ENCODE measurements around the gene DNAJC5G. TPM values are rescaled to one million over a fixed set of nuclear protein-coding genes. Genes with fewer than 3 reads are reported as not detected.
A peak's percentile ranks its signal among the peaks of the same experiment; 100 is the strongest.

The DNAJC5G gene
- total and polyA plus RNA-seq, 4 donors = 0.22 to 1.7 (median 0.49) TPM

DNA sequence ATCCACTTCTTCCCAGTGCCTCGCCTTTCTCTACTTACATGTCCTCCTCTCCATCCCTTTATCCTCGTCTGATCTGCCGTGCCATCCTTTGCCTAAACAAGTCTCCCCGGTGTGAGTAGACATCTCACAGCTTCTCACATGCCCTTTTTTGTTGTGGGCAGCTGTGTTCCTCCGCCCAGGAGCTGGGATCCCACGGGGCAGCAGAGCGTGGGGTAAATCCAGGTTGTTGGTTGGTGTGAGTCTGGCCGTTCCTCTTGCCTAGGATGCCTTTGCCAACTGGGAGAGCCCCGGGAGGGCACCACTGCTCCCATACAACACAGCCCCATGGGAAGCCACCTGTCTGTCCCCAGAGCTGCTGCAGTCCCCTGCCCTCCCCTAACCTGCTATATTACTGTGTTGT is 34.8 kb upstream of the DNAJC5G start:
- Histone ChIP-seq H3K4me3 (ENCODE audit: low read depth, low read length) (no peak overlapping the region), H3K9me3 (ENCODE audit: control insufficient read depth, insufficient read depth, low read length) (no peaks in the 10 kb centered on the region), H3K27ac (ENCODE audit: low read depth, low read length) (no peak overlapping the region), H3K36me3 (ENCODE audit: control insufficient read depth, insufficient read depth, low read length) (peaks cover 86% of the 10 kb centered on the region), H3K4me1 (ENCODE audit: control insufficient read depth, insufficient read depth, low read length) (no peaks in the 10 kb centered on the region), H3K27me3 (ENCODE audit: control insufficient read depth, insufficient read depth, low read length) (no peaks in the 10 kb centered on the region)
- DNase-seq (ENCODE audit: low read depth in 4 of 6, low spot score in 6 of 6) = no peak
- WGBS (ENCODE audit: insufficient coverage) = 100% methylated on average over 1 of the region's 9 CpGs

DNA sequence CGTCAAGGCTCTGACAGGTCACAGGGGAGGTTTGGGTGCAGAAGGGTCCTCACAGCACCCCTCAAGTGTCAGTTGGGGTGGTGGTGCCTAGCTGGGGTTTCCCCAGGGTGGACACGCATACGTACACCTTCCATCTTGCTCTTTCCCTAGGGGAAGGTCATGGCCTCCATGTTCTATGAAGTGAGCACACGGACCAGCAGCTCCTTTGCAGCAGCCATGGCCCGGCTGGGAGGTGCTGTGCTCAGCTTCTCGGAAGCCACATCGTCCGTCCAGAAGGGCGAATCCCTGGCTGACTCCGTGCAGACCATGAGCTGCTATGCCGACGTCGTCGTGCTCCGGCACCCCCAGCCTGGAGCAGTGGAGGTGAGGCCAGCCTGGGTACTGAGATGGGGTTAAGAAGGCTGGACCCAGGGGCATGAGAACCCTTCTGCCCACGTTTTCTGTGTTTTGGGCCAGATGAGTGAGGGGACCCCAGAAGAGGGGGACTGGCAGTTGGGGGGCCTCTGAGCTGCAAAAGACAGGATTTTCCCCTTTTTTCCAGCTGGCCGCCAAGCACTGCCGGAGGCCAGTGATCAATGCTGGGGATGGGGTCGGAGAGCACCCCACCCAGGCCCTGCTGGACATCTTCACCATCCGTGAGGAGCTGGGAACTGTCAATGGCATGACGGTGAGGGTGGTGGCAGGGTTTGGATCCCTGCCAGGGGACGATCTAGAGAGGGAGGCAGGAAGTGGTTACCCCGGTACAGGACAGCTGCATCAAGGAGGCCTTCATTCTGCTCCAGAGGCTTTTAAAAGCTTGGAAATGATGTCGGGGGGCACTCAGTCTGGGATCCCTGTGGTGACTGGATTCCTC is 33.2 kb upstream of the DNAJC5G start:
- no peak for DNase-seq (ENCODE audit: low read depth in 4 of 6, low spot score in 6 of 6)
- Histone ChIP-seq H3K4me1 (ENCODE audit: control insufficient read depth, insufficient read depth, low read length) (no peaks in the 10 kb centered on the region), H3K36me3 (ENCODE audit: control insufficient read depth, insufficient read depth, low read length) (peaks cover 70% of the 10 kb centered on the region), H3K27me3 (ENCODE audit: control insufficient read depth, insufficient read depth, low read length) (no peaks in the 10 kb centered on the region), H3K9me3 (ENCODE audit: control insufficient read depth, insufficient read depth, low read length) (no peaks in the 10 kb centered on the region), H3K4me3 (ENCODE audit: low read depth, low read length) (no peak overlapping the region), H3K27ac (ENCODE audit: low read depth, low read length) (no peak overlapping the region)
- 89% methylated on average over 24 of the region's 24 CpGs for WGBS (ENCODE audit: insufficient coverage)

DNA sequence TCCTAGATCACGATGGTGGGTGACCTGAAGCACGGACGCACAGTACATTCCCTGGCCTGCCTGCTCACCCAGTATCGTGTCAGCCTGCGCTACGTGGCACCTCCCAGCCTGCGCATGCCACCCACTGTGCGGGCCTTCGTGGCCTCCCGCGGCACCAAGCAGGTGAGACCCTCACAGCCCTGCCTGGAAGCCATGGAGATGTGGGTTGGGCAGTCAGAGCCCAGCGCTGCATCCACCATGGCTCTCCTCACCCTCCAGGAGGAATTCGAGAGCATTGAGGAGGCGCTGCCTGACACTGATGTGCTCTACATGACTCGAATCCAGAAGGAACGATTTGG is 32.6 kb upstream of the DNAJC5G start:
- H3K36me3 ChIP-seq (ENCODE audit: control insufficient read depth, insufficient read depth, low read length) = peaks cover 64% of the 10 kb centered on the region
- H3K27ac ChIP-seq (ENCODE audit: low read depth, low read length) = no peak overlapping the region
- no peaks in the 10 kb centered on the region for H3K9me3 ChIP-seq (ENCODE audit: control insufficient read depth, insufficient read depth, low read length)
- H3K4me3 ChIP-seq (ENCODE audit: low read depth, low read length) = no peak overlapping the region
- 96% methylated on average over 14 of the region's 16 CpGs for WGBS (ENCODE audit: insufficient coverage)
- H3K4me1 ChIP-seq (ENCODE audit: control insufficient read depth, insufficient read depth, low read length) = no peaks in the 10 kb centered on the region
- H3K27me3 ChIP-seq (ENCODE audit: control insufficient read depth, insufficient read depth, low read length) = no peaks in the 10 kb centered on the region
- no peak for DNase-seq (ENCODE audit: low read depth in 4 of 6, low spot score in 6 of 6)

DNA sequence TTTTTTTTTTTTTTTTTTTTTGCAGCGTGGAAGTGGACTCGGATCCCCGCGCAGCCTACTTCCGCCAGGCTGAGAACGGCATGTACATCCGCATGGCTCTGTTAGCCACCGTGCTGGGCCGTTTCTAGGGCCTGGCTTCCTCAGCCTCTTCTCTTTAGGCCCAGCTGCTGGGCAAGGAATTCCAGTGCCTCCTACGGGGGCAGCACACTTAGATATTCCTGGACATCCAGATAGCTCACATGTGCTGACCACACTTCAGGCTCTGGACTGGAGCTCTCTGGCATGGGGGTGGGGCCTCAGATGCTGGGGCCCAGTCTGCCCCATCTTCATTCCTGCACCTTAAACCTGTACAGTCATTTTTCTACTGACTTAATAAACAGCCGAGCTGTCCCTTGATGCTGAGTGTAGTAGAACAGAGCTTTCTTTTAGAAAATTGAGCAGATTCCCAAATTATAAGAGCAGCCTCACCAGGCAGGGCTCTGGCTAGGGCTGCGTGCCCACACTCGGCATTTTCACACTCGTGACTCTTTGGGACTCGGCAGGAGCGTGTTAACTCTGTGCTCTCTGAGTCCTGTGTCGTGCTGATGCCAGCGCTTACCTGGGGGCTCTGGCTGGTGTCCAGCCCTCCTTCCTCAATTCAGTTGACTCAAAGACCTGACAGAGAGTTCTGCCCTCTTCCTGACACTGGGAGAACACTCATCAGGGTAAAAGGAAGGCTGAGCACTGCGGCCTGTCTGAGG is 31.7 kb upstream of the DNAJC5G start:
- no peak overlapping the region for H3K4me3 ChIP-seq (ENCODE audit: low read depth, low read length)
- no peaks in the 10 kb centered on the region for H3K27me3 ChIP-seq (ENCODE audit: control insufficient read depth, insufficient read depth, low read length)
- WGBS (ENCODE audit: insufficient coverage) = 90% methylated on average over 18 of the region's 19 CpGs
- H3K27ac ChIP-seq (ENCODE audit: low read depth, low read length) = no peak overlapping the region
- H3K36me3 ChIP-seq (ENCODE audit: control insufficient read depth, insufficient read depth, low read length) = peaks cover 54% of the 10 kb centered on the region
- H3K9me3 ChIP-seq (ENCODE audit: control insufficient read depth, insufficient read depth, low read length) = no peaks in the 10 kb centered on the region
- no peak for DNase-seq (ENCODE audit: low read depth in 4 of 6, low spot score in 6 of 6)
- H3K4me1 ChIP-seq (ENCODE audit: control insufficient read depth, insufficient read depth, low read length) = no peaks in the 10 kb centered on the region

DNA sequence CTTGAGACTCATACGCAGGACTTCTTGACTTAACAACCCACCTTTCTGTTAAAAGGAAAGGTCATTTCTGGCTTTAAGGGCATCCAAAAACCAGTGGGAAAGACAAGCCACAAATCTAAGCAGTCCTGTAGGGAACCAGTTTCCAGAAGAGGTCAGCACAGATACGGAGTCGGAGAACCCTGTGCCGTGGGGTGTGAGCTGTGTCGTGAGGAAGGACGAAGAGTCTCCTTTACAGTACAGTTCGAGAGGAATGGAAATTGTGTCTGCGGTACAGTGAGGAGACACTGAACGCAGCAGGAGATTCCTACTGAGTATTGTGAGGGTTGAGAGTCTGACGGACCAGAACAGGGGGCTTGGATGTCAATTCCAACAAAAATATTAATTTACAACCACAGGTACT is 30.1 kb upstream of the DNAJC5G start:
- WGBS (ENCODE audit: insufficient coverage) = 75% methylated on average over 5 of the region's 10 CpGs

DNA sequence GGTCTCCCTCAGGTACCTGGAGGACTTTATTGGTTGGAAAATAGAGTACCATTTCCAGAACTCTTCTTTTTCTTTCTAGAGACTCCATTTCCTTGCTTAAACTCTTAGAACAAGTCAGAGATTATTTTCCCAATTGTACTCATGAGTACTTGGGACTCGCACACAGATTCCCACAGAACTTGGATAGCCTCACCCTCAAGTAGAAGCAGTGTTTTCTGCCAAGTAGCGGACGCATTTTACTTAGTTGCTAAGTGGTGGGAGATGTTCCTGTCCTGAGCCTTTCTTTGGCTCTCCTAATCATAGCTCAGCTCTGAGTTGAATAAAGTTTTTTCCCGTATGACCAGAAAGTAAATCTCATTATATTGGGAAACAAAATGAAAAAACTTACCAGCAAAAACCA is 29.6 kb upstream of the DNAJC5G start:
- Histone ChIP-seq H3K4me1 (ENCODE audit: control insufficient read depth, insufficient read depth, low read length) (peaks cover 12% of the 10 kb centered on the region), H3K9me3 (ENCODE audit: control insufficient read depth, insufficient read depth, low read length) (no peaks in the 10 kb centered on the region), H3K36me3 (ENCODE audit: control insufficient read depth, insufficient read depth, low read length) (peaks cover 34% of the 10 kb centered on the region), H3K4me3 (ENCODE audit: low read depth, low read length) (no peak overlapping the region), H3K27ac (ENCODE audit: low read depth, low read length) (no peak overlapping the region), H3K27me3 (ENCODE audit: control insufficient read depth, insufficient read depth, low read length) (no peaks in the 10 kb centered on the region)
- no peak for DNase-seq (ENCODE audit: low read depth in 4 of 6, low spot score in 6 of 6)
- WGBS (ENCODE audit: insufficient coverage) = 86% methylated on average over 1 of the region's 4 CpGs

More for the DNA sequence above, 30.1 kb upstream of the DNAJC5G start:
- Histone ChIP-seq H3K27me3 (ENCODE audit: control insufficient read depth, insufficient read depth, low read length) (no peaks in the 10 kb centered on the region), H3K4me3 (ENCODE audit: low read depth, low read length) (no peak overlapping the region), H3K27ac (ENCODE audit: low read depth, low read length) (no peak overlapping the region), H3K9me3 (ENCODE audit: control insufficient read depth, insufficient read depth, low read length) (no peaks in the 10 kb centered on the region), H3K4me1 (ENCODE audit: control insufficient read depth, insufficient read depth, low read length) (peaks cover 7% of the 10 kb centered on the region), H3K36me3 (ENCODE audit: control insufficient read depth, insufficient read depth, low read length) (peaks cover 39% of the 10 kb centered on the region)
- no peak for DNase-seq (ENCODE audit: low read depth in 4 of 6, low spot score in 6 of 6)

DNA sequence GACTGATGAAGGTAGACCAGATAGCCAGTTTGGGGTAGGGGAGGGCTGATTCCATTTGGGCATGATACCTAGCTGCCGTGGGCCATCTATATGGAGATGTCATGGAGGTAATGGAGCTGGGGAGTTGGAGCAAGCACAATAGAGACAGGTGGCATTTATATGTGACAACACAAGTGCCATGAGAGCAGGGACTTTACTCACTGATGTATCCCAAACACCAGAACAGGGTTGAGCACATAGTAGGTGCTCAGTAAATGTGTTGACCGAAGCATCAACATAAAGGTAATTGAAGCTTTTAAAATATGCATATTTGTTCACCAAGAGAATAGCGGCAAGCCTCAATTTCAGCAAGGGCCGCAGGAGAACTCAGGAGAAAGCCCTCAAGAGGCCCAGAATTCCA is 27.3 kb upstream of the DNAJC5G start:
- peaks cover 2% of the 10 kb centered on the region for H3K27me3 ChIP-seq (ENCODE audit: control insufficient read depth, insufficient read depth, low read length)
- H3K36me3 ChIP-seq (ENCODE audit: control insufficient read depth, insufficient read depth, low read length) = peaks cover 12% of the 10 kb centered on the region
- H3K9me3 ChIP-seq (ENCODE audit: control insufficient read depth, insufficient read depth, low read length) = no peaks in the 10 kb centered on the region
- no peak for DNase-seq (ENCODE audit: low read depth in 4 of 6, low spot score in 6 of 6)
- H3K27ac ChIP-seq (ENCODE audit: low read depth, low read length) = no peak overlapping the region
- peaks cover 23% of the 10 kb centered on the region for H3K4me1 ChIP-seq (ENCODE audit: control insufficient read depth, insufficient read depth, low read length)
- 91% methylated on average over 4 of the region's 4 CpGs for WGBS (ENCODE audit: insufficient coverage)
- no peak overlapping the region for H3K4me3 ChIP-seq (ENCODE audit: low read depth, low read length)

DNA sequence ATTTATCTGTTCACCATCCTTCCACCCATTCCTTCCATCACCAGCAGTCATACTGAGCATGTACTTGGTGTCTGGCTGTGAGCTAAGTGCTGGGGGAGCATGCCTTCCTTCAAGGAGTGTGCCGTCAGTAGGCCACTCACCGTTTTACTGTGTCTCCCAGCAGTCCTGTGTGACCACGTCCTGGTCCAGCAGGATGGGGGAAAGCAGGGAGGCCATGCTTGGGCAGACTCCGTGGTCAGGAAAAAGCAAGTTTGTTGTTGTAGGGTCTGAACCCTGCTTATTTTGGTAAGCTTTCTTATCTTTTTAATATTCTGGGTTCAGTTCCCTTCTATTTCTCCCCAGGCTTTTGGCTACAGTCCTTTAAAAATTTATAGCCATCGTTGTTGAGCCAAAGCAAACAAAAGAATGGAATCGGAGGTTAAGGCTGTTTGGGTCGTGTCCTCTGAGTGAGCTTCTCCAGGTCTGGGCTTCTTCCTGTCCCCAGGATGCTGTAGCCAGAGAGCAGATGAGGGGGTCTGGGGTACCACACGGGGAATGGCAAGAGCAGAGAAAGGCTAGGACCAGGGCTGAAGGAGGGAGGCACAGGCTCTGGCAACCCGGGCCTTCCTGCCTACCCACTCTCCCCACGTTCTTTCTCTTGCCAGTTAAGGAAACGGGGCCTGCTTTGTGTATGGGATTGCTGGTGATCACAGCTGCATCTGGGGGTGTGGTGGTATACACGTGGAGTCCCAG is 25.9 kb upstream of the DNAJC5G start:
- Histone ChIP-seq H3K36me3 (ENCODE audit: control insufficient read depth, insufficient read depth, low read length) (no peaks in the 10 kb centered on the region), H3K9me3 (ENCODE audit: control insufficient read depth, insufficient read depth, low read length) (no peaks in the 10 kb centered on the region), H3K4me3 (ENCODE audit: low read depth, low read length) (no peak overlapping the region), H3K27me3 (ENCODE audit: control insufficient read depth, insufficient read depth, low read length) (peaks cover 2% of the 10 kb centered on the region), H3K27ac (ENCODE audit: low read depth, low read length) (no peak overlapping the region), H3K4me1 (ENCODE audit: control insufficient read depth, insufficient read depth, low read length) (peaks cover 23% of the 10 kb centered on the region)
- 47% methylated on average over 6 of the region's 12 CpGs for WGBS (ENCODE audit: insufficient coverage)
- no peak for DNase-seq (ENCODE audit: low read depth in 4 of 6, low spot score in 6 of 6)

DNA sequence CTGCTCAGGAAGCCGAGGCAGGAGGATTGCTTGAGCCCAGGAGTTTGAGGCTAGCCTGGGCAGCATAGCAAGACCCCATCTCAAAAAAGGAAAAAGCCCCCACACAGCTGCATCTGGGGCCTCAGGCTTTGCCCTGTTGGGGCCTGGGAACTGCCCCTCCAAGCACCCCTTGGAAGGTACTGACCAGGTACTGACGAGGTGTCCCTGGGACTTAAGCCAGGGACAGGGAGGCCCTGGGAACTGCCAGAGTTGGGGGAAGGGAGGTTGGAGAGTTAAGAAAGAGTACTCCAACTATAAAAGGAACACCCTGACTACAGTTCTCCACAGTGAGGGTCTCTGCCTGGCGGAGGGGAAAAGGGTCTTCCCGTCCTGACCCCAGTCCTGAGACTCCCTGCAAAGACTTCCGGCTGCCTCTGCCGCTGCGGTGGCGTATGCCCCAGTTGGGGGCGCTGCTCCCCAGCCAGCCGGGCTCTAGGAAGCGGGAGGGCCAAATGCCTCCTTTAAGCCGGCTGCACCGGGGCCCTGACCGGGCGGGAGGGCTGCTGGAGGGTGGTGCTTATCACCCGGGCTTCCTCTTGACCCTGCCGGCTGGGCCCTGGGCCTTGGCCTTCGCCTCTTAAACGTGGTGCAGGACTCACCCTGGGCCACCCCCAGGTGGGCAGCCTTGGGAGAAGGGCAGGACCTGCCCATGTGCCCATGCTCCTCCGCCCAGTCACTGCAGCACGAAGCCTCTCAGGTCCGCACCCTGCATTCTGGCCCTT is 25.2 kb upstream of the DNAJC5G start:
- peaks cover 2% of the 10 kb centered on the region for H3K27me3 ChIP-seq (ENCODE audit: control insufficient read depth, insufficient read depth, low read length)
- H3K27ac ChIP-seq (ENCODE audit: low read depth, low read length) = no peak overlapping the region
- H3K36me3 ChIP-seq (ENCODE audit: control insufficient read depth, insufficient read depth, low read length) = peaks cover 2% of the 10 kb centered on the region
- WGBS (ENCODE audit: insufficient coverage) = 13% methylated on average over 19 of the region's 22 CpGs
- no peak overlapping the region for H3K4me3 ChIP-seq (ENCODE audit: low read depth, low read length)
- H3K4me1 ChIP-seq (ENCODE audit: control insufficient read depth, insufficient read depth, low read length) = peaks cover 23% of the 10 kb centered on the region
- peak in 2 of 6 donors; percentile 28 to 50 for DNase-seq (ENCODE audit: low read depth in 4 of 6, low spot score in 6 of 6)
- no peaks in the 10 kb centered on the region for H3K9me3 ChIP-seq (ENCODE audit: control insufficient read depth, insufficient read depth, low read length)

Data from spinal cord (tissue), 10 donors.